ENCODE measurements around the gene UCHL5. TPM values are rescaled to one million over a fixed set of nuclear protein-coding genes. Genes with fewer than 3 reads are reported as not detected.

Gene UCHL5
- polyA plus RNA-seq, 1 donor from 2014 or later: 28.8 TPM

DNA sequence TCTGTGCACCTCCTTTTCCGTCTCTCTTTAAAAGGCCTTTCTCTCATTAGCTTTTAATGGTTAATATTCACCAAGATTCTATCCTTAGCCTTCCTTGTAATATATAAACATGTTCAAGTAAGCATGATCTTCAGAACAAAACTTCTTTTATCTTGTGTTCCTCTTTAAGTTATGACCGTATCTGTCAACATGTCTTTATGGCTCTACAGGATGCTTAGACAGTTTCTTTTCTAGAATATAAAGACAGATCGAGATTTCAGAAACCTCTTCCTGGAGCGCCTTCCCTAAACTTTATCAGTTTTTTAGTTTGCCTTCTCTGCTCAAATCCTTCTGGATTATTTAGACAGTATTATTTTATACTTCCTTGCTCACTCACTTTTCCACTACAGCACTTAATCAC is 7.4 kb upstream of the UCHL5 start:
- Histone ChIP-seq H3K27ac (ENCODE audit: low read length) (no peak overlapping the region), H3K9me3 (ENCODE audit: low read length) (no peaks in the 10 kb centered on the region), H3K36me3 (ENCODE audit: insufficient read depth, low read length) (no peaks in the 10 kb centered on the region), H3K79me2 (replicated peaks; ENCODE audit: insufficient read depth, low read length) (peaks cover 84% of the 10 kb centered on the region), H3K27me3 (ENCODE audit: insufficient read depth, low read depth, low read length) (no peaks in the 10 kb centered on the region), H3K4me2 (ENCODE audit: low read length) (no peak overlapping the region), H3K4me3 (ENCODE audit: low read length) (no peak overlapping the region), H4K20me1 (ENCODE audit: insufficient read depth) (no peaks in the 10 kb centered on the region), H3K9me2 (ENCODE audit: insufficient read depth, low read length) (no peaks in the 10 kb centered on the region), H3F3A (ENCODE audit: insufficient read depth, low read length, poor library complexity, severe bottlenecking) (no peaks in the 10 kb centered on the region), H3K9ac (ENCODE audit: low read length) (no peak overlapping the region), H2AFZ (ENCODE audit: low read depth, low read length) (no peak overlapping the region)
- no peak for TF ChIP-seq TAF1 (IDR thresholded peaks at IDR 0.05; ENCODE audit: low read depth)
- no peak for TF ChIP-seq RAD21 (conservative IDR thresholded peaks at IDR 0.05)
- TF ChIP-seq EP300 (conservative IDR thresholded peaks at IDR 0.05; ENCODE audit: poor library complexity, severe bottlenecking): no peak
- no peak for TF ChIP-seq SMC3 (conservative IDR thresholded peaks at IDR 0.05; ENCODE audit: poor library complexity)
- no peak for TF ChIP-seq POLR2AphosphoS5 (IDR thresholded peaks at IDR 0.05)
- no peak for TF ChIP-seq MXI1 (conservative IDR thresholded peaks at IDR 0.05; ENCODE audit: poor library complexity, severe bottlenecking)
- no peak for TF ChIP-seq REST (IDR thresholded peaks at IDR 0.05; ENCODE audit: borderline replicate concordance)
- TF ChIP-seq CTCF (IDR thresholded peaks at IDR 0.05; ENCODE audit: poor library complexity, severe bottlenecking): no peak
- no peak for TF ChIP-seq EZH2 (IDR thresholded peaks at IDR 0.05; ENCODE audit: borderline replicate concordance, insufficient read depth, low read length, poor library complexity, severe bottlenecking)

DNA sequence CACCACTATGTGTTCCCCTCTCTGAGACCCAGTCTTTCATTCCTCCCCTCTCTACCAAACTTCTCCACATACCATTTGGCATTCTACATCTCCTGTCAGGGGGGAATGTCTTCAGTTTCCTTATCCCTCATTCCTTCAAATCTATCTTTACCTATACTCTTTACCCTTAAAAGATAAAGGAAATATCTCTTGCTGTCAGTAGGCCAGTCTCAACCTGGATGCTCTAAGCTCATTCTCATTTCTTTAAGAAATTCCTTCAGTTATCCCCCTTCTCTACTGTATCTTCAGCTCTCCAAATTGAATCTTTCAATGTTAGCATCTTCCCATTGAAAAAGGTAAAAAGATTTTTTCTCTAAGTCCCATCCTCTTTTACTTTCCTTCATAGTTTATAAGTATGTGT is 6.8 kb upstream of the UCHL5 start:
- no peaks in the 10 kb centered on the region for H3K36me3 ChIP-seq (ENCODE audit: insufficient read depth, low read length)
- H3K9me2 ChIP-seq (ENCODE audit: insufficient read depth, low read length): no peaks in the 10 kb centered on the region
- H3F3A ChIP-seq (ENCODE audit: insufficient read depth, low read length, poor library complexity, severe bottlenecking): no peaks in the 10 kb centered on the region
- H3K27me3 ChIP-seq (ENCODE audit: insufficient read depth, low read depth, low read length): no peaks in the 10 kb centered on the region
- H3K79me2 ChIP-seq (replicated peaks; ENCODE audit: insufficient read depth, low read length): peaks cover 91% of the 10 kb centered on the region
- no peak overlapping the region for H3K4me3 ChIP-seq (ENCODE audit: low read length)
- no peak overlapping the region for H2AFZ ChIP-seq (ENCODE audit: low read depth, low read length)
- no peak overlapping the region for H3K9ac ChIP-seq (ENCODE audit: low read length)
- no peaks in the 10 kb centered on the region for H3K9me3 ChIP-seq (ENCODE audit: low read length)
- no peaks in the 10 kb centered on the region for H4K20me1 ChIP-seq (ENCODE audit: insufficient read depth)
- no peak overlapping the region for H3K4me2 ChIP-seq (ENCODE audit: low read length)
- H3K27ac ChIP-seq (ENCODE audit: low read length): no peak overlapping the region
- TF ChIP-seq SMC3 (conservative IDR thresholded peaks at IDR 0.05; ENCODE audit: poor library complexity): no peak
- no peak for TF ChIP-seq MXI1 (conservative IDR thresholded peaks at IDR 0.05; ENCODE audit: poor library complexity, severe bottlenecking)
